ENCODE data around the gene RAB9A.
A peak's percentile ranks its signal among the peaks of the same experiment; 100 is the strongest.
"Not testable (repeated sequence)": the region's sequence is repeated elsewhere in the genome, so short reads cannot be mapped to it uniquely, and the experiment has no call there.

RAB9A gene

GRCh38 chrX:13702111-13702789 lies 13.3 kb downstream of the RAB9A start:
- no peak for DNase-seq (ENCODE audit: low read depth)

GRCh38 chrX:13703135-13703534 lies 14.2 kb downstream of the RAB9A start:
- no peak for DNase-seq (ENCODE audit: low read depth)

- DNase-seq (ENCODE audit: low read depth): no peak
Observed at GRCh38 chrX:13703589-13703988, 14.7 kb downstream of the RAB9A start.

- no peak for DNase-seq (ENCODE audit: low read depth)
Observed at GRCh38 chrX:13711141-13711540, 22.2 kb downstream of the RAB9A start.

- DNase-seq (ENCODE audit: low read depth): no peak
Observed at GRCh38 chrX:13716455-13716854, 27.5 kb downstream of the RAB9A start.

GRCh38 chrX:13716905-13717304 lies 28.0 kb downstream of the RAB9A start:
- DNase-seq (ENCODE audit: low read depth): no peak

GRCh38 chrX:13717700-13718472 lies 29.0 kb downstream of the RAB9A start:
- DNase-seq (ENCODE audit: low read depth): no peak

GRCh38 chrX:13719192-13719856 lies 30.4 kb downstream of the RAB9A start:
- no peak for DNase-seq (ENCODE audit: low read depth)

- no peak for DNase-seq (ENCODE audit: low read depth)
Observed at GRCh38 chrX:13721371-13721770, 32.4 kb downstream of the RAB9A start.

- DNase-seq (ENCODE audit: low read depth): no peak
Observed at GRCh38 chrX:13721819-13722519, 33.0 kb downstream of the RAB9A start.

GRCh38 chrX:13724878-13725277 lies 36.0 kb downstream of the RAB9A start:
- not testable (repeated sequence) for DNase-seq (ENCODE audit: low read depth)

GRCh38 chrX:13726583-13726982 lies 37.7 kb downstream of the RAB9A start:
- not testable (repeated sequence) for DNase-seq (ENCODE audit: low read depth)

- DNase-seq (ENCODE audit: low read depth): not testable (repeated sequence)
Observed at GRCh38 chrX:13730523-13730922, 41.6 kb downstream of the RAB9A start.

GRCh38 chrX:13732246-13733067 lies 43.5 kb downstream of the RAB9A start:
- DNase-seq (ENCODE audit: low read depth): no peak

GRCh38 chrX:13733506-13733905 lies 44.6 kb downstream of the RAB9A start:
- DNase-seq (ENCODE audit: low read depth): no peak

GRCh38 chrX:13734278-13735172 lies 45.6 kb downstream of the RAB9A start, which contains the start of the genes OFD1 and TRAPPC2:
OFD1 (plus strand) TSS chrX:13734748; CDS start chrX:13735072, 324 bp downstream.
TRAPPC2 (minus strand) TSS chrX:13734620; CDS start chrX:13719963, 14,657 bp downstream.
- peak; percentile 68 for DNase-seq (ENCODE audit: low read depth)

- no peak for DNase-seq (ENCODE audit: low read depth)
Observed at GRCh38 chrX:13741695-13742094, 52.8 kb downstream of the RAB9A start.

- no peak for DNase-seq (ENCODE audit: low read depth)
Observed at GRCh38 chrX:13742397-13743176, 53.7 kb downstream of the RAB9A start.

GRCh38 chrX:13747836-13748235 lies 58.9 kb downstream of the RAB9A start:
- no peak for DNase-seq (ENCODE audit: low read depth)
